ENCODE results near the gene DNMT3A. TPM values are rescaled to one million over a fixed set of nuclear protein-coding genes. Genes with fewer than 3 reads are reported as not detected.

The DNMT3A gene
- total and polyA plus RNA-seq, 10 donors, result 9.0 to 64.6 (median 33.2) TPM

DNA sequence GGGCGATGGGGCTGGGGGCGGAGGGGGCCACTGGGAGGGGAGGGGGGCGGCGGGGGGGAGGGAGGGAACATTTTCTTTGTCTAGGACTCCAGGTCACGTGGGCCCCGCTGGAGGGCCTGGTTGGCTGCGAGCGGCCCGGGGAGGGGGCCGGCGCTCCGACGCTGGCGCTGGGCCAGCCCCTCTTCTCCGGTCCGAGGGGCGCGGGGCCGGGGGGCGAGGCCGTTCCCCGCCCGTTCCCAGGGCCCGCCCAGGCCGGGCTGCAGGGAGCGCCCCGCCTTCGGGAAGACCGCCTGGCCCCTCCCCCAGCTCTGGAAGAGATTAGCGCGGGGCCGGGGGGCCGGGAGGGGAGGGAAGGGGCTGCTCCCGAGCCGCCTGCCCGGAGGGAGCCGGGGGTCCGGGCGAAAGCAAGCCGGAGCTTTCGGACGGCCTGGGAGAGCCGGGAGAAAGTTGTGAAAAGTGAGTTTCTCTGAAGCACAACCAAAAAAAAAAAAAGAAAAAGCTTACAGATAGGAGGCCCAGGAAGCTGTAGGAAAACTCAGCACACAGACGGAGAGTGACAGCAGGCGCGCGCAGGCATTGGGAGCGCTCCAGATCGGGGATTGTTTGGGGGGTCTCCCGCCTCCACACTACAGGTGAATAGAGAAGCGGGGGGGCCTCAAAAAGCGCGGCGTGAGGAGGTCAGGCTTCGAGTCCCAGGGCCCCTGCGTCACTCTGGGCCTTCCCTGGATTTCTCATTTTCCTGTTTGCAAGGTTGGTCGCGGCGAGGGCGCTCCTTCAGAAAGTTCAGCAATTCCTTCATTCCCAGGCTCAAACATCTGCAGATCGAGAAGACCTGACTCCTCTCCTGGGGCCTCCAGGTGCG lies 89.2 kb downstream of the DNMT3A start:
- no peak for TF ChIP-seq POLR2A (IDR thresholded peaks at IDR 0.05)
- peak in 2 of 3 donors; percentile 38 to 56 for TF ChIP-seq POLR2AphosphoS5 (IDR thresholded peaks at IDR 0.05)
- TF ChIP-seq, protein P1, sequence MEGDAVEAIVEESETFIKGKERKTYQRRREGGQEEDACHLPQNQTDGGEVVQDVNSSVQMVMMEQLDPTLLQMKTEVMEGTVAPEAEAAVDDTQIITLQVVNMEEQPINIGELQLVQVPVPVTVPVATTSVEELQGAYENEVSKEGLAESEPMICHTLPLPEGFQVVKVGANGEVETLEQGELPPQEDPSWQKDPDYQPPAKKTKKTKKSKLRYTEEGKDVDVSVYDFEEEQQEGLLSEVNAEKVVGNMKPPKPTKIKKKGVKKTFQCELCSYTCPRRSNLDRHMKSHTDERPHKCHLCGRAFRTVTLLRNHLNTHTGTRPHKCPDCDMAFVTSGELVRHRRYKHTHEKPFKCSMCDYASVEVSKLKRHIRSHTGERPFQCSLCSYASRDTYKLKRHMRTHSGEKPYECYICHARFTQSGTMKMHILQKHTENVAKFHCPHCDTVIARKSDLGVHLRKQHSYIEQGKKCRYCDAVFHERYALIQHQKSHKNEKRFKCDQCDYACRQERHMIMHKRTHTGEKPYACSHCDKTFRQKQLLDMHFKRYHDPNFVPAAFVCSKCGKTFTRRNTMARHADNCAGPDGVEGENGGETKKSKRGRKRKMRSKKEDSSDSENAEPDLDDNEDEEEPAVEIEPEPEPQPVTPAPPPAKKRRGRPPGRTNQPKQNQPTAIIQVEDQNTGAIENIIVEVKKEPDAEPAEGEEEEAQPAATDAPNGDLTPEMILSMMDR (IDR thresholded peaks at IDR 0.05 in 8 of 11, conservative IDR thresholded peaks at IDR 0.05 in 3 of 11), result no peak
- peak overlapping the region; percentile 77 to 91 (median 88) for H3K27ac ChIP-seq
- intact Hi-C loops (cut with DNase I; ENCODE audit: low total_unique reads), result no loop called here
- peaks cover 0 to 37% (median 10%) of the 10 kb centered on the region in 6 donors for H3K36me3 ChIP-seq
- H3K4me1 ChIP-seq, result peaks cover 12 to 69% (median 30%) of the 10 kb centered on the region in 6 donors
- H3K4me3 ChIP-seq, result peak overlapping the region; percentile 44 to 82 (median 56)
- H3K27me3 ChIP-seq (replicated peaks in 1 of 7), result no peaks in the 10 kb centered on the region
- no peaks in the 10 kb centered on the region for H3K9me3 ChIP-seq
- DNase-seq, result peak; percentile 91
- 21 to 39% (median 25%) methylated on average over 35 to 60 of the region's 62 CpGs for WGBS, 5 donors

DNA sequence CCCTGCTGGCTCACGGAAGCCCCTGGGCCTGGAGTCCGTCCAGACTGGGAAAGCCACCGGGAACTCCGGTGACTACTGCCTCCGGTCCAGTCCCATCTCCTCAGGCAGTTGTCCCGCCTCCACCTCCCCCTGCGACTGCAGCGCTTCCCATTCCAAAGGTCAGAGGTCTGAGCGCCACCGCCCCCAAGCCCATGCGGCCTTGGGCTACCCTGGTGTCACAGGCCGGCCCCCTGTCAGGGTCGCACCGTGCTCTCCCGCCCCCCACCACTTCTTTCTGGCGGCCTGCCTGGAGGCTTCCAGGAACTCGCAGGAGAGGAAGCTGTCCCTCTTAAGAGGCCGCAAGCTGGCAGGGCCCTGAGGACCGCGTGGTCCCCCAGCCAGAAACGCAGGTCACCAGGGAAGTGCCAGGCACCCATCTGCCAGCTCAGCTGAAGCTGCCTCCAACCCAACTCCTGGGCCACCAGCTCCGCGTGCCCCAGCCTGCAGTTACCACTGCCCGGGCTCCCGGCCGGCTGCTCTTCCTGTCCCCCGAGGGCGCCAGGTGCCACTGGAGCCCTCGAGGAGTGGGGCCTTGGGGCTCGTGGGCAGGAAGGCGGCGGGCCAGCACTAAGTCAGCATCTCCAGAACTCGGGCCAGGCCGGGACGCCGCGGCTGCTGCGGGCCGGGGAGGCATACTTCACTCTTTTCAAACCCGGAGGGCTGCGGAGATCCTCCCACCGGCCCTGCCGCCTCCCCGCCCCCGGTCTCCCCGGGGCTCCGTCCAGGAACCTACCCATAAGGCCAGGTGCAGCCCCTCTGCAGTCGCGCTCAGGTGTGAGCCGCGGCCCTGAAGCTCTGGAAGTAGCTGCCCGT lies 90.1 kb downstream of the DNMT3A start:
- Histone ChIP-seq H3K36me3 (peaks cover 0 to 40% (median 19%) of the 10 kb centered on the region in 6 donors), H3K4me3 (peak overlapping the region; percentile 44 to 82 (median 56)), H3K27me3 (replicated peaks in 1 of 7) (no peaks in the 10 kb centered on the region), H3K9me3 (no peaks in the 10 kb centered on the region), H3K27ac (peak overlapping the region; percentile 77 to 91 (median 88)), H3K4me1 (peaks cover 12 to 69% (median 30%) of the 10 kb centered on the region in 6 donors)
- TF ChIP-seq POLR2AphosphoS5 (IDR thresholded peaks at IDR 0.05) (peak; percentile 65 to 86 (median 78)), POLR2A (IDR thresholded peaks at IDR 0.05) (no peak)
- TF ChIP-seq, protein P1 (IDR thresholded peaks at IDR 0.05 in 8 of 11, conservative IDR thresholded peaks at IDR 0.05 in 3 of 11), result no peak
- peak; percentile 89 for DNase-seq
- intact Hi-C loops (cut with DNase I; ENCODE audit: low total_unique reads), result no loop called here
- WGBS, 5 donors, result 1 to 6% (median 2%) methylated on average over 36 to 52 of the region's 52 CpGs

DNA sequence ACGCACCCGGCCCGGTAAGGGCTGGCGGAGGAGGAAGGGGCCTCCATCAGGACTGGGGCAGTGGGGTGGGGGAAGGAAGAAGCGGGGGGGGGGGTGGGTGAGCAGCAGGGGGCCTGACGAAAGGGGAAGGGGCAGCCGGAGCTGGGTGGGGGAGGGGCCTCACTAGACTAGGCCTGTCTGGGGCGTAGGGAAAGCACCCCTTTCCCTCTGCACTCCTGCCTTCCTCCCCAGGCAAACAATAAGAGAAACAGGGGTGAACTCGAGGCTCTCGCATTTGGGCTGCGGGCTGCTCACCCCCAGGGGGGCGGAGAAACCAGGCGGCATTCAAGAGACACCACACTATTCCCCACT lies 90.7 kb downstream of the DNMT3A start:
- no peak for DNase-seq
- Histone ChIP-seq H3K9me3 (no peaks in the 10 kb centered on the region), H3K36me3 (peaks cover 2 to 43% (median 25%) of the 10 kb centered on the region in 6 donors), H3K4me3 (peak overlapping the region; percentile 44 to 82 (median 56)), H3K4me1 (peaks cover 12 to 73% (median 32%) of the 10 kb centered on the region in 6 donors), H3K27me3 (replicated peaks in 1 of 7) (no peaks in the 10 kb centered on the region), H3K27ac (peak overlapping the region; percentile 77 to 91 (median 88))
- TF ChIP-seq, protein P1 (IDR thresholded peaks at IDR 0.05 in 8 of 11, conservative IDR thresholded peaks at IDR 0.05 in 3 of 11), result no peak
- WGBS, 5 donors, result 8 to 46% (median 17%) methylated on average over 8 to 13 of the region's 13 CpGs
- intact Hi-C loops (cut with DNase I; ENCODE audit: low total_unique reads), result no loop called here
